Omental fat pad (tissue), 4 donors: ENCODE measurements around the gene THOC2. TPM values are rescaled to one million over a fixed set of nuclear protein-coding genes. Genes with fewer than 3 reads are reported as not detected.

ENCODE experiments used
- ATAC-seq: fragments of 150-250 bp; one replicate; pipeline ENCODE4 v1.9.1; 2016; ENCODE audit warnings: mild to moderate bottlenecking, moderate library complexity; ENCODE audit not compliant: low FRiP score
- DNase-seq: peaks from one replicate; pipeline ENCODE4 v3.0.0-alpha.2; 2019; ENCODE audit warnings: low spot score
- CTCF ChIP-seq, 3 donors: fragments of 450-650 bp; IDR thresholded peaks; one replicate each; pipeline ENCODE4 v1.5.1; 2016 to 2017; ENCODE audit warnings: antibody characterized with exemption in 3 of 3, mild to moderate bottlenecking in 3 of 3, moderate library complexity in 2 of 3
- total RNA-seq, 4 donors: library from RNA; depleted of rRNA; stranded (reverse); fragments of >200 nt; gene quantifications; one replicate each; pipeline ENCODE4 v1.1.0, GENCODE V29; 2016

THOC2 gene
- total RNA-seq, 4 donors from 2014 or later = 64.0 to 111 (median 77.7) TPM

- no peak for DNase-seq
- no peak for TF ChIP-seq CTCF (IDR thresholded peaks at IDR 0.05)
- no peak for ATAC-seq
Observed at GRCh38 chrX:123610915-123611314, 121.9 kb downstream of the THOC2 start.

GRCh38 chrX:123607806-123608205, 125.0 kb downstream of the THOC2 start:
- ATAC-seq = no peak
- no peak for TF ChIP-seq CTCF (IDR thresholded peaks at IDR 0.05)
- no peak for DNase-seq

- no peak for ATAC-seq
- no peak for TF ChIP-seq CTCF (IDR thresholded peaks at IDR 0.05)
- DNase-seq = no peak
Observed at GRCh38 chrX:123607270-123607669, 125.6 kb downstream of the THOC2 start.

GRCh38 chrX:123603491-123603890, 129.4 kb downstream of the THOC2 start:
- ATAC-seq = no peak
- DNase-seq = no peak
- no peak for TF ChIP-seq CTCF (IDR thresholded peaks at IDR 0.05)

- ATAC-seq = no peak
- no peak for DNase-seq
- no peak for TF ChIP-seq CTCF (IDR thresholded peaks at IDR 0.05)
Observed at GRCh38 chrX:123601437-123601836, 131.4 kb downstream of the THOC2 start.

- DNase-seq (no peak), ATAC-seq (no peak)
- no peak for TF ChIP-seq CTCF (IDR thresholded peaks at IDR 0.05)
Observed at GRCh38 chrX:123600181-123600580, 132.7 kb downstream of the THOC2 start.

GRCh38 chrX:123590842-123591486, 141.9 kb downstream of the THOC2 start:
- DNase-seq (no peak), ATAC-seq (no peak)
- TF ChIP-seq CTCF (IDR thresholded peaks at IDR 0.05) = no peak
